HCT116 (cell line): ENCODE data around the gene CPLX3. TPM values are rescaled to one million over a fixed set of nuclear protein-coding genes. Genes with fewer than 3 reads are reported as not detected.

Experiments used
- ATAC-seq: fragments of 200-7000 bp; cut with Tn5 transposase; 2 replicates; pipeline ENCODE4 v1.9.1; 2020; ENCODE audit warnings: mild to moderate bottlenecking, moderate library complexity
- BruUV-seq: library from RNA; stranded (reverse); fragments of 400-500 nt; replicated peaks from 2 replicates; lab custom pipeline; 2021; lab: Mats Ljungman, UMichigan
- CTCF ChIA-PET: fragments of 300-600 bp; sonication (Branson Sonifier 250); formaldehyde crosslinking; loops from one replicate; lab custom pipeline; 2021; ENCODE audit warnings: antibody characterized with exemption; lab: Charles Lee
- POLR2A ChIA-PET: fragments of 300-600, 350-600 bp; sonication (Branson Sonifier 250); formaldehyde crosslinking; loops from one replicate; lab custom pipeline; 2021; ENCODE audit warnings: antibody characterized with exemption; lab: Charles Lee
- RAD21 ChIA-PET, 2 experiments: fragments of 300-600 bp; sonication (Branson Sonifier 250); formaldehyde crosslinking; loops; one replicate each; lab custom pipeline; 2023; ENCODE audit warnings: low total read pairs in 2 of 2; ENCODE audit not compliant: uncharacterized antibody in 2 of 2, unreplicated experiment in 2 of 2, low non-redundant PET in 1 of 2; lab: Charles Lee
- DNase-seq: peaks from one replicate; pipeline ENCODE4 v3.0.0-alpha.2; 2010; ENCODE audit warnings: low read depth, low spot score
- H2AFZ ChIP-seq: fragments of 200-600 bp; shearing (Covaris generic), sonication (generic); 2 replicates; pipeline ENCODE4 v1.6.1; 2017; ENCODE audit warnings: low read depth, mixed run types, mixed read lengths, antibody characterized with exemption, low read length; ENCODE audit not compliant: poor library complexity, severe bottlenecking
- H3K27ac ChIP-seq: 2 replicates; pipeline ENCODE4 v1.5.1; 2012; ENCODE audit warnings: low read depth, low read length
- H3K27me3 ChIP-seq: fragments of 200-600 bp; sonication (generic); 2 replicates; pipeline ENCODE4 v1.6.1; 2016; ENCODE audit warnings: mixed run types, low read length, mixed read lengths; ENCODE audit not compliant: insufficient read depth
- H3K36me3 ChIP-seq, 2 experiments: fragments of 200-500 bp in 1 of 2; fragments of 200-600 bp in 1 of 2; sonication (Bioruptor generic) in 1 of 2; sonication (generic) in 1 of 2; 2 replicates each; pipeline versions ENCODE4 v1.5.1 to v1.6.1; 2014 to 2016; ENCODE audit warnings: low read length in 2 of 2, inconsistent platforms in 1 of 2, mixed read lengths in 1 of 2, mixed run types in 1 of 2; ENCODE audit not compliant: insufficient read depth in 2 of 2, control insufficient read depth in 1 of 2
- H3K4me1 ChIP-seq, 2 experiments: fragments of 200-600 bp in 1 of 2; sonication (generic) in 1 of 2; 2 replicates each; pipeline versions ENCODE4 v1.5.1 to v1.6.1; 2012 to 2017; ENCODE audit warnings: low read length in 2 of 2, inconsistent platforms in 1 of 2, mild to moderate bottlenecking in 1 of 2, mixed read lengths in 1 of 2, mixed run types in 1 of 2, moderate library complexity in 1 of 2; ENCODE audit not compliant: insufficient read depth in 2 of 2, control insufficient read depth in 1 of 2
- H3K4me2 ChIP-seq: fragments of 200-600 bp; sonication (generic); 2 replicates; pipeline ENCODE4 v1.6.1; 2017; ENCODE audit warnings: mixed run types, low read length, mixed read lengths
- H3K4me3 ChIP-seq, 2 experiments: fragments of 200-600 bp in 1 of 2; sonication (generic) in 1 of 2; replicated peaks in 1 of 2; 2 replicates each; pipeline ENCODE4 v1.5.1; 2011 to 2016; ENCODE audit warnings: low read length in 2 of 2, control low read depth in 1 of 2, low read depth in 1 of 2, mild to moderate bottlenecking in 1 of 2, mixed read lengths in 1 of 2, mixed run types in 1 of 2
- H3K79me2 ChIP-seq: fragments of 200-600 bp; sonication (generic); 2 replicates; pipeline ENCODE4 v1.6.1; 2017; ENCODE audit warnings: mild to moderate bottlenecking, mixed run types, low read length, moderate library complexity, mixed read lengths; ENCODE audit not compliant: insufficient read depth
- H3K9ac ChIP-seq: fragments of 200-600 bp; sonication (generic); 2 replicates; pipeline ENCODE4 v1.6.1; 2016; ENCODE audit warnings: low read length, mixed read lengths
- H3K9me2 ChIP-seq: fragments of 200-600 bp; sonication (generic), shearing (Covaris generic); 2 replicates; pipeline ENCODE4 v1.6.1; 2017; ENCODE audit warnings: mixed run types, mild to moderate bottlenecking, moderate library complexity; ENCODE audit not compliant: insufficient read depth
- H3K9me3 ChIP-seq, 2 experiments: fragments of 200-500 bp in 1 of 2; fragments of 200-600 bp in 1 of 2; sonication (Bioruptor generic) in 1 of 2; sonication (generic) in 1 of 2; 2 replicates each; pipeline ENCODE4 v1.6.1; 2014 to 2017; ENCODE audit warnings: low read length in 2 of 2, mixed read lengths in 2 of 2, inconsistent platforms in 1 of 2, low read depth in 1 of 2, mild to moderate bottlenecking in 1 of 2, mixed run types in 1 of 2, moderate library complexity in 1 of 2; ENCODE audit not compliant: control insufficient read depth in 1 of 2, insufficient read depth in 1 of 2
- H4K20me1 ChIP-seq: fragments of 200-600 bp; sonication (generic), shearing (Covaris generic); 2 replicates; pipeline ENCODE4 v1.6.1; 2017; ENCODE audit warnings: mixed run types, mild to moderate bottlenecking, moderate library complexity; ENCODE audit not compliant: insufficient read depth
- EGR1 ChIP-seq: IDR thresholded peaks from 2 replicates; pipeline ENCODE4 v1.6.1; 2012; ENCODE audit warnings: low read depth
- ELF1 ChIP-seq: IDR thresholded peaks from 2 replicates; pipeline ENCODE4 v1.6.1; 2012; ENCODE audit warnings: low read depth, borderline replicate concordance
- FOSL1 ChIP-seq: IDR thresholded peaks from 2 replicates; pipeline ENCODE4 v1.6.1; 2012; ENCODE audit warnings: low read depth
- JUND ChIP-seq: IDR thresholded peaks from 2 replicates; pipeline ENCODE4 v1.6.1; 2012
- POLR2A ChIP-seq: IDR thresholded peaks from 2 replicates; pipeline ENCODE4 v1.7.0; 2011; ENCODE audit warnings: borderline replicate concordance; ENCODE audit not compliant: insufficient read depth, insufficient read length; ENCODE audit errors: extremely low read depth
- POLR2AphosphoS5 ChIP-seq: IDR thresholded peaks from 2 replicates; pipeline ENCODE4 v1.6.1; 2011; ENCODE audit warnings: mild to moderate bottlenecking, low read depth, low read length, moderate library complexity
- RAD21 ChIP-seq: IDR thresholded peaks from 2 replicates; pipeline ENCODE4 v1.6.1; 2012; ENCODE audit warnings: low read depth, mild to moderate bottlenecking
- SIN3A ChIP-seq: IDR thresholded peaks from 2 replicates; pipeline ENCODE4 v1.6.1; 2012; ENCODE audit warnings: low read depth
- TCF7L2 ChIP-seq: IDR thresholded peaks from 2 replicates; pipeline ENCODE4 v1.7.0; 2011; ENCODE audit warnings: borderline replicate concordance, inconsistent platforms; ENCODE audit not compliant: insufficient read depth, insufficient read length; ENCODE audit errors: extremely low read depth
- YY1 ChIP-seq: IDR thresholded peaks from 2 replicates; pipeline ENCODE4 v1.6.1; 2011; ENCODE audit warnings: low read length, low read depth, moderate library complexity, mild to moderate bottlenecking; ENCODE audit not compliant: insufficient replicate concordance; ENCODE audit errors: extremely low read depth
- ZFX ChIP-seq: fragments of 450-650 bp; IDR thresholded peaks from 2 replicates; pipeline ENCODE4 v1.6.1; 2017
- ZNF274 ChIP-seq: fragments of 200-500 bp; sonication (Bioruptor generic); IDR thresholded peaks from 2 replicates; pipeline ENCODE4 v1.6.1; 2014; ENCODE audit warnings: mild to moderate bottlenecking, low read depth, low read length, inconsistent platforms
- intact Hi-C: fragments of 100-400 bp; cut with micrococcal nuclease; formaldehyde crosslinking; loops from 2 replicates; pipeline ENCODE4 v1.10.0; 2022
- total RNA-seq: library from RNA; stranded (reverse); gene quantifications from one replicate; pipeline ENCODE4 v1.2.1, GENCODE V29; 2021; ENCODE audit not compliant: unreplicated experiment
- TF ChIP-seq, protein P1 (sequence below): IDR thresholded peaks from 2 replicates; pipeline ENCODE4 v1.6.1; 2012
- TF ChIP-seq, protein P2 (sequence below), 3 experiments: fragments of 200-600 bp in 1 of 3; sonication (generic) in 1 of 3; IDR thresholded peaks in 2 of 3; conservative IDR thresholded peaks in 1 of 3; 2 replicates each; pipeline ENCODE4 v1.5.1; 2012 to 2017; ENCODE audit warnings: low read depth in 2 of 3, low read length in 2 of 3, antibody characterized with exemption in 1 of 3, borderline replicate concordance in 1 of 3, control low read depth in 1 of 3, mild to moderate bottlenecking in 1 of 3, mixed read lengths in 1 of 3, mixed run types in 1 of 3, moderate library complexity in 1 of 3; ENCODE audit not compliant: insufficient read depth in 1 of 3
- TF ChIP-seq, protein P3 (sequence below): IDR thresholded peaks from 2 replicates; pipeline ENCODE4 v1.6.1; 2012; ENCODE audit warnings: low read depth
- TF ChIP-seq, protein P4 (sequence below): IDR thresholded peaks from 2 replicates; pipeline ENCODE4 v1.6.1; 2012

CPLX3 gene
- total RNA-seq, 1 experiment from 2014 or later: not detected

DNA sequence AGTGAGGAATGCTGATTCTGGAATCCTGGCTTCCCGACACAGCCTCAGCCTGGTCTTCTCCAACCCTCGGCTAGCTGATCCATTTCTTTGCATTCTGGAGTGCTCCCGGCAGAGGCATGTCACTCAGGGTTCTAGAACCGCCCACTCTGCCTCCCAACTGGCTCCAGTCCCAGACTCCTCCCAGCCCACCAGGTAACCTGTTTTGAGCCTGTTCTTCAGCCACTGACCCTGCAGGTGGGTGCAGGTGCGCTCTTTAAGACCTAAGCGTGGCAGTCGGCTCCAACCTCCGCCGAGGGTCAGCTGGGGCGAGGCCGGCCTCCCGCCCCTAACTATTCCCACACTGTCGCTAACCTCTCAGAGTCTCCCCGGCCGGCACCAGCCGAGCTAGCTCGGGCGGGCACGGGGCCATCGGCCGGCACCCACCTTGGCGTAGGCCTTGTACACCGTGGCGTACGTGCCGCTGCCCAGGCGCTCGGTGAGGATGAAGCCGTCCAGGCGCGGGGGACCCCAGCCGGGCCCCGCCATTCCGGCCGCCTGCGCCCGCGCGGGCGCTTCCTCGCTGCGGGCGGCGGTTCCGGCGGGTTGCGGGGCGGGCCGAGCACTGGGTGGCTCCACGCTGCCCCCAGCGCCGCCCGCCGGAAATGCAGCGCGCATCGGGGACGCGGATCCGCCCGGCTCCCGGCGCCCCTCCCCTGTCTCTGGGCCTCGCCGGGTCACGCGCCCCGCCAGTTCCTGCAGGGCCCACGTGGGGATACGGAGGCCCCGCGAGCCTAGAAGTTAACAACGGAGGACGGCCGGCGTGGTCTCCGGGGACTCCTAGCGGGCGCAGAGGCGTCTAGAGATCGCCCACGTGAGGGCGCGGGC, 16.4 kb downstream of the CPLX3 start, which contains the start of gene ULK3:
Gene ULK3, minus strand, starts transcription at position 576 of the 864 bp plus-strand sequence. Its CDS starts 51 bp downstream, at position 525.
- H3K36me3 ChIP-seq: peaks cover 9 to 16% of the 10 kb centered on the region in 2 experiments; a peak in 2 of 4 replicates
- RAD21 ChIA-PET: interaction anchor here (1.0 to 1.6 kb wide), 2 partner anchors 59 to 74 kb away, joined by 3 to 4 read pairs; no protein-coding TSS in a partner anchor

More for the DNA sequence above, 16.4 kb downstream of the CPLX3 start, which contains the start of gene ULK3:
- peaks cover 6% of the 10 kb centered on the region; the same call in 1 of the 2 replicates for H3K79me2 ChIP-seq
- intact Hi-C loops: loop anchor here (2.0 kb wide), 1 partner anchor 30 kb away; the partner anchor contains the start of gene SCAMP2
- no peaks in the 10 kb centered on the region for H3K9me2 ChIP-seq
- BruUV-seq: no TSS peak
- peak within 1 kb of the TSS; percentile 93 for H3K27ac ChIP-seq
- no peaks in the 10 kb centered on the region for H4K20me1 ChIP-seq
- ChIA-PET POLR2A (interaction anchor here (0.7 to 1.0 kb wide), 2 partner anchors 13 to 359 kb away, joined by 3 to 10 read pairs; partner anchors contain the start of gene C15orf39), CTCF (interaction anchor here (0.6 to 1.9 kb wide), 7 partner anchors 16 to 205 kb away, joined by 3 to 8 read pairs (median 4); no protein-coding TSS in a partner anchor)
- no peaks in the 10 kb centered on the region for H3K27me3 ChIP-seq
- DNase-seq: peak; percentile 61
- ATAC-seq: peak; percentile 91
- H3K4me1 ChIP-seq: peaks cover 9 to 21% of the 10 kb centered on the region in 2 experiments; a peak in 3 of 4 replicates
- TF ChIP-seq, protein P1, sequence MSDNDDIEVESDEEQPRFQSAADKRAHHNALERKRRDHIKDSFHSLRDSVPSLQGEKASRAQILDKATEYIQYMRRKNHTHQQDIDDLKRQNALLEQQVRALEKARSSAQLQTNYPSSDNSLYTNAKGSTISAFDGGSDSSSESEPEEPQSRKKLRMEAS: peak; percentile 96
- TF ChIP-seq, protein P2, sequence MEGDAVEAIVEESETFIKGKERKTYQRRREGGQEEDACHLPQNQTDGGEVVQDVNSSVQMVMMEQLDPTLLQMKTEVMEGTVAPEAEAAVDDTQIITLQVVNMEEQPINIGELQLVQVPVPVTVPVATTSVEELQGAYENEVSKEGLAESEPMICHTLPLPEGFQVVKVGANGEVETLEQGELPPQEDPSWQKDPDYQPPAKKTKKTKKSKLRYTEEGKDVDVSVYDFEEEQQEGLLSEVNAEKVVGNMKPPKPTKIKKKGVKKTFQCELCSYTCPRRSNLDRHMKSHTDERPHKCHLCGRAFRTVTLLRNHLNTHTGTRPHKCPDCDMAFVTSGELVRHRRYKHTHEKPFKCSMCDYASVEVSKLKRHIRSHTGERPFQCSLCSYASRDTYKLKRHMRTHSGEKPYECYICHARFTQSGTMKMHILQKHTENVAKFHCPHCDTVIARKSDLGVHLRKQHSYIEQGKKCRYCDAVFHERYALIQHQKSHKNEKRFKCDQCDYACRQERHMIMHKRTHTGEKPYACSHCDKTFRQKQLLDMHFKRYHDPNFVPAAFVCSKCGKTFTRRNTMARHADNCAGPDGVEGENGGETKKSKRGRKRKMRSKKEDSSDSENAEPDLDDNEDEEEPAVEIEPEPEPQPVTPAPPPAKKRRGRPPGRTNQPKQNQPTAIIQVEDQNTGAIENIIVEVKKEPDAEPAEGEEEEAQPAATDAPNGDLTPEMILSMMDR (IDR thresholded peaks at IDR 0.05 in 2 of 3, conservative IDR thresholded peaks at IDR 0.05 in 1 of 3; ENCODE audit: borderline replicate concordance in 1 of 3, insufficient read depth in 1 of 3, low read depth in 2 of 3, low read length in 2 of 3): peak in 2 of 3 experiments; percentile 18 to 45; a peak in 2 of 6 replicates
- TF ChIP-seq, protein P3, sequence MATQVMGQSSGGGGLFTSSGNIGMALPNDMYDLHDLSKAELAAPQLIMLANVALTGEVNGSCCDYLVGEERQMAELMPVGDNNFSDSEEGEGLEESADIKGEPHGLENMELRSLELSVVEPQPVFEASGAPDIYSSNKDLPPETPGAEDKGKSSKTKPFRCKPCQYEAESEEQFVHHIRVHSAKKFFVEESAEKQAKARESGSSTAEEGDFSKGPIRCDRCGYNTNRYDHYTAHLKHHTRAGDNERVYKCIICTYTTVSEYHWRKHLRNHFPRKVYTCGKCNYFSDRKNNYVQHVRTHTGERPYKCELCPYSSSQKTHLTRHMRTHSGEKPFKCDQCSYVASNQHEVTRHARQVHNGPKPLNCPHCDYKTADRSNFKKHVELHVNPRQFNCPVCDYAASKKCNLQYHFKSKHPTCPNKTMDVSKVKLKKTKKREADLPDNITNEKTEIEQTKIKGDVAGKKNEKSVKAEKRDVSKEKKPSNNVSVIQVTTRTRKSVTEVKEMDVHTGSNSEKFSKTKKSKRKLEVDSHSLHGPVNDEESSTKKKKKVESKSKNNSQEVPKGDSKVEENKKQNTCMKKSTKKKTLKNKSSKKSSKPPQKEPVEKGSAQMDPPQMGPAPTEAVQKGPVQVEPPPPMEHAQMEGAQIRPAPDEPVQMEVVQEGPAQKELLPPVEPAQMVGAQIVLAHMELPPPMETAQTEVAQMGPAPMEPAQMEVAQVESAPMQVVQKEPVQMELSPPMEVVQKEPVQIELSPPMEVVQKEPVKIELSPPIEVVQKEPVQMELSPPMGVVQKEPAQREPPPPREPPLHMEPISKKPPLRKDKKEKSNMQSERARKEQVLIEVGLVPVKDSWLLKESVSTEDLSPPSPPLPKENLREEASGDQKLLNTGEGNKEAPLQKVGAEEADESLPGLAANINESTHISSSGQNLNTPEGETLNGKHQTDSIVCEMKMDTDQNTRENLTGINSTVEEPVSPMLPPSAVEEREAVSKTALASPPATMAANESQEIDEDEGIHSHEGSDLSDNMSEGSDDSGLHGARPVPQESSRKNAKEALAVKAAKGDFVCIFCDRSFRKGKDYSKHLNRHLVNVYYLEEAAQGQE: no peak
- TF ChIP-seq POLR2AphosphoS5: peak; percentile 78
- peak; percentile 87 for TF ChIP-seq SIN3A
- TF ChIP-seq JUND: no peak; the same call in 1 of the 2 replicates
- no peak for TF ChIP-seq TCF7L2
- TF ChIP-seq YY1: peak; percentile 26
- TF ChIP-seq, protein P4, sequence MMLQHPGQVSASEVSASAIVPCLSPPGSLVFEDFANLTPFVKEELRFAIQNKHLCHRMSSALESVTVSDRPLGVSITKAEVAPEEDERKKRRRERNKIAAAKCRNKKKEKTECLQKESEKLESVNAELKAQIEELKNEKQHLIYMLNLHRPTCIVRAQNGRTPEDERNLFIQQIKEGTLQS: no peak
- no peak for TF ChIP-seq ZNF274
- no peak for TF ChIP-seq FOSL1
- TF ChIP-seq EGR1: peak; percentile 72
- no peak for TF ChIP-seq ELF1
- peak; percentile 55 for TF ChIP-seq POLR2A
- peak; percentile 41; the same call in 1 of the 2 replicates for TF ChIP-seq RAD21
- peak; percentile 79; the same call in 1 of the 2 replicates for TF ChIP-seq ZFX
- peak within 1 kb of the TSS; percentile 22 for H2AFZ ChIP-seq
- no peaks in the 10 kb centered on the region for H3K9me3 ChIP-seq
- H3K4me3 ChIP-seq: peak within 1 kb of the TSS; percentile 53 to 78
- peak within 1 kb of the TSS; percentile 88 for H3K9ac ChIP-seq
- H3K4me2 ChIP-seq: peak within 1 kb of the TSS; percentile 90
